Lung (tissue), 12 donors: ENCODE results near the gene ATP7A. TPM values are rescaled to one million over a fixed set of nuclear protein-coding genes. Genes with fewer than 3 reads are reported as not detected.

ENCODE experiments used
- ATAC-seq: fragments of 200-7000 bp; cut with Tn5 transposase; one replicate; pipeline ENCODE4 v1.9.1; 2020; ENCODE audit warnings: moderate number of reproducible peaks; ENCODE audit not compliant: insufficient read depth, low FRiP score
- DNase-seq, 3 donors: peaks; one replicate each; pipeline ENCODE4 v3.0.0-alpha.2; 2013 to 2017
- H3K27ac ChIP-seq, 2 donors: one replicate each; pipeline ENCODE4 v1.5.1; 2013; ENCODE audit warnings: mild to moderate bottlenecking in 2 of 2, moderate library complexity in 2 of 2, control low read depth in 1 of 2, inconsistent platforms in 1 of 2, low read depth in 1 of 2, low read length in 1 of 2
- H3K27me3 ChIP-seq, 3 donors: one replicate each; pipeline ENCODE4 v1.5.1; 2013; ENCODE audit warnings: low read length in 2 of 3; ENCODE audit not compliant: control insufficient read depth in 3 of 3, insufficient read depth in 3 of 3
- H3K36me3 ChIP-seq, 4 donors: one replicate each; pipeline ENCODE4 v1.5.1; 2013; ENCODE audit warnings: low read length in 4 of 4, mild to moderate bottlenecking in 1 of 4, moderate library complexity in 1 of 4; ENCODE audit not compliant: control insufficient read depth in 4 of 4, insufficient read depth in 4 of 4
- H3K4me1 ChIP-seq, 5 donors: one replicate each; pipeline ENCODE4 v1.5.1; 2013; ENCODE audit warnings: low read length in 5 of 5, mild to moderate bottlenecking in 2 of 5, moderate library complexity in 1 of 5; ENCODE audit not compliant: control insufficient read depth in 5 of 5, insufficient read depth in 5 of 5
- H3K4me3 ChIP-seq: one replicate; pipeline ENCODE4 v1.5.1; 2013; ENCODE audit warnings: mild to moderate bottlenecking, control low read depth, moderate library complexity
- H3K9ac ChIP-seq, 2 donors: one replicate each; pipeline ENCODE4 v1.5.1; 2013; ENCODE audit warnings: low read length in 2 of 2, control low read depth in 1 of 2; ENCODE audit not compliant: insufficient read depth in 1 of 2
- H3K9me3 ChIP-seq, 4 donors: one replicate each; pipeline ENCODE4 v1.5.1; 2013; ENCODE audit warnings: low read length in 3 of 4, mild to moderate bottlenecking in 1 of 4, moderate library complexity in 1 of 4; ENCODE audit not compliant: control insufficient read depth in 4 of 4, insufficient read depth in 3 of 4
- CTCF ChIP-seq: IDR thresholded peaks from 2 replicates; pipeline ENCODE4 v1.5.1; 2012; ENCODE audit warnings: mild to moderate bottlenecking; ENCODE audit errors: control extremely low read depth, extremely low read depth
- WGBS, 2 donors: extraction: QIAGEN DNeasy Blood & Tissue Kit; methylation state at CpG; one replicate each; pipeline ENCODE4 v1.1.7; 2013; 5-methylcytosine and 5-hydroxymethylcytosine counted together
- polyA plus RNA-seq, 2 donors: library from polyadenylated mRNA; stranded (reverse); fragments of 200-250 nt; gene quantifications; one replicate each; pipeline ENCODE4 v1.2.1, GENCODE V29; 2013
- total RNA-seq, 2 donors: library from RNA; depleted of rRNA in 1 of 2; stranded (reverse); fragments of >200 nt in 1 of 2; gene quantifications; one replicate each; pipeline ENCODE4 v1.2.1, GENCODE V29; 2014 to 2021
- donor health status: control.
- donor health status: control.
- donor health status: Bipolar disorder and iron deficiency.
- donor health status: healthy.
- donor health status: DM: yes; HTN: yes; CAD: no.

Gene ATP7A
- total and polyA plus RNA-seq, 4 donors, result 2.5 to 23.5 (median 7.5) TPM

- no peak for ATAC-seq
- Histone ChIP-seq H3K27ac (no peak overlapping the region), H3K4me3 (no peak overlapping the region), H3K9ac (no peak overlapping the region), H3K9me3 (no peaks in the 10 kb centered on the region), H3K27me3 (no peaks in the 10 kb centered on the region), H3K36me3 (no peaks in the 10 kb centered on the region), H3K4me1 (no peaks in the 10 kb centered on the region)
- no peak for DNase-seq
- no peak for TF ChIP-seq CTCF
- WGBS, 2 donors, result 19 to 24% methylated on average over 3 of the region's 3 CpGs
These were observed 15.3 kb downstream of the ATP7A start for GRCh38 chrX:77925764-77926163.

- H3K9me3 ChIP-seq, result no peaks in the 10 kb centered on the region
- no peaks in the 10 kb centered on the region for H3K36me3 ChIP-seq
- WGBS, 2 donors, result 11 to 45% methylated on average over 1 of the region's 1 CpG
- no peak overlapping the region for H3K27ac ChIP-seq
- no peaks in the 10 kb centered on the region for H3K4me1 ChIP-seq
- ATAC-seq (no peak), DNase-seq (no peak)
- TF ChIP-seq CTCF, result no peak
- no peak overlapping the region for H3K4me3 ChIP-seq
- H3K27me3 ChIP-seq, result no peaks in the 10 kb centered on the region
- no peak overlapping the region for H3K9ac ChIP-seq
These were observed 20.1 kb downstream of the ATP7A start for GRCh38 chrX:77930581-77930980.

GRCh38 chrX:77935886-77936285 lies 25.4 kb downstream of the ATP7A start:
- Histone ChIP-seq H3K36me3 (no peaks in the 10 kb centered on the region), H3K9me3 (no peaks in the 10 kb centered on the region), H3K4me3 (no peak overlapping the region), H3K27me3 (no peaks in the 10 kb centered on the region), H3K4me1 (no peaks in the 10 kb centered on the region), H3K9ac (no peak overlapping the region), H3K27ac (no peak overlapping the region)
- DNase-seq, result no peak
- WGBS, 2 donors, result 62 to 84% methylated on average over 1 of the region's 1 CpG
- TF ChIP-seq CTCF, result no peak
- ATAC-seq, result no peak

- H3K4me3 ChIP-seq, result no peak overlapping the region
- H3K27me3 ChIP-seq, result no peaks in the 10 kb centered on the region
- ATAC-seq, result no peak
- H3K9ac ChIP-seq, result no peak overlapping the region
- H3K4me1 ChIP-seq, result no peaks in the 10 kb centered on the region
- H3K27ac ChIP-seq, result no peak overlapping the region
- no peaks in the 10 kb centered on the region for H3K9me3 ChIP-seq
- no peaks in the 10 kb centered on the region for H3K36me3 ChIP-seq
- TF ChIP-seq CTCF, result no peak
- DNase-seq, result no peak
These were observed 25.8 kb downstream of the ATP7A start for GRCh38 chrX:77936299-77936698.
